ENCODE results near the gene RNLS.

- TF ChIP-seq TCF4 (CRISPR knock-in tag; IDR thresholded peaks at IDR 0.05; ENCODE audit: borderline replicate concordance) (no peak), PATZ1 (CRISPR knock-in tag; IDR thresholded peaks at IDR 0.05; ENCODE audit: borderline replicate concordance) (no peak), ARNTL (CRISPR knock-in tag; IDR thresholded peaks at IDR 0.05; ENCODE audit: borderline replicate concordance, low read depth) (no peak), GLIS3 (CRISPR knock-in tag; IDR thresholded peaks at IDR 0.05) (no peak), OSR1 (CRISPR knock-in tag; IDR thresholded peaks at IDR 0.05) (no peak), TOX (CRISPR knock-in tag; IDR thresholded peaks at IDR 0.05; ENCODE audit: borderline replicate concordance) (no peak), RARB (CRISPR knock-in tag; IDR thresholded peaks at IDR 0.05) (no peak), ZFP3 (CRISPR knock-in tag; IDR thresholded peaks at IDR 0.05) (no peak), PPARA (CRISPR knock-in tag; IDR thresholded peaks at IDR 0.05; ENCODE audit: borderline replicate concordance) (no peak)
Observed at GRCh38 chr10:88273567-88273966, 309.6 kb downstream of the RNLS start.

All from SK-N-SH treated with all-trans-retinoic acid at 6 μM for 48 hours (cell line).